SIG-M5 treated with dmso at 0.1 percent for 504 hours (cell line): Measurements from ENCODE around the gene TEDC1.

Source experiments
- DNase-seq: peaks from one replicate; lab custom pipeline; 2025; ENCODE audit not compliant: unreplicated experiment; lab: John Stamatoyannopoulos, UW

The TEDC1 gene

GRCh38 chr14:105490572-105491365 is at the start of gene TEDC1:
Gene TEDC1, plus strand, starts transcription at chr14:105491246. Its CDS starts 130 bp downstream, at chr14:105491376.
- DNase-seq, result peak; percentile 100

DNA sequence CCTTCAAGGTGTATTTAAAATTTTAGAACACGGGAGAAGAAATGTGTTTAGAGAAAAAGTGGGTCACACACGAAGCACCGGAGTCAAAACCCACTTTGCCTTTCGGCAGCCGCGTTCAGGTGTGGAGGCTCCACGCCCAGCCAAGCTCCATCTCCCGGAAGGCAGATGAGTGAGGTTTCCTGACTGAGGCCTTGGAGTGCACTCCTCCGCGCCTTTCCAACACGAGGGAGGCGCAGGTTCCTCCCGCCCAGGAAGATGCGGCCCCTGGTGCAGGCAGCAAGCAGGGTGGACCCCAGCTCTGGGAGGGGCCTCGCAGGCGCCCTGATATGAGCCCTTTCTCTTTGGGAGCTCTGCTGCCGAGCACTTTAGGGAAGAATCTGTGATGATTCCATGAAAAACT is 48.9 kb upstream of the TEDC1 start:
- no peak for DNase-seq

GRCh38 chr14:105442834-105443233 is 48.2 kb upstream of the TEDC1 start:
- no peak for DNase-seq

DNA sequence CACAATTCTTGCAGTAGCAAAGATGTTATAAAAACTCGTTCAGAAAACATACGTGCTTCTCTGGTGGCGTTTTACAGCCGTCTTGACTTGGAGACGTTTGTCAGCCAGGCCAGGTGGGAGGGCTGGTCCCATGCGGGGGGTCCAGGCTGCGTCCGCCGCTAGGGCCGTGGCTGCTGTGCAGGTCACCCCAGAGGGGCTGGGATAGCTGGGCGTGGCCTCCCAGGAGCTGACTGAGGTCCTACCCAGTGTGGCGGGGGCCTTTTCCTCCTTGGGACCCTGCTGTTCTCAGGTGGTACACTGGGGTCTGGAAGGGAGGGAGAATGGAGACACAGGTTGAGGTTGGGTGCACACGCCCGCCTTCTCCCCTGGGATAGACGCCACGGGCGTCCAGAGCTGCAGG is 46.2 kb upstream of the TEDC1 start:
- no peak for DNase-seq

DNA sequence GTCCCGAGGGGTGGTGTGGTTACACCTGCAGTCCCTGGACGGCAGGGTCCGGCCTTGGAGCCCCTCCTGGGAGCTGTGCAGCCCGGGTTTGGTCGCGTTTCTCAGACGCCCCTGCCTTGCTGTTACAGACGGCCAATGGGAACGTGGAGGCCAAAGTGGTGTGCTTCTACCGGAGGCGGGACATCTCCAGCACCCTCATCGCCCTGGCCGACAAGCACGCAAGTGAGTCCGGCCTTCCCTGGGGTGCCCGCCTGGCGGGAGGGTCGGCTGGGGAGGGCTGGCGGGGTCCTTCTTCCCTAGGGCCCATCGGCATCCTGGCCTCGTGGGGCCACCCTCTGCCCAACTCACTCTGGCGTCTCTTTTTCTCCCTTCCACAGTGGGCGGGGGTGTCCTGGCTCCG is 45.8 kb upstream of the TEDC1 start:
- DNase-seq, result no peak

- no peak for DNase-seq
These were observed 44.9 kb upstream of the TEDC1 start for GRCh38 chr14:105445901-105446845.

GRCh38 chr14:105446971-105447370 is 44.1 kb upstream of the TEDC1 start:
- DNase-seq, result no peak

- no peak for DNase-seq
These were observed 43.1 kb upstream of the TEDC1 start for GRCh38 chr14:105447651-105448640.

GRCh38 chr14:105448706-105449111 is 42.3 kb upstream of the TEDC1 start:
- DNase-seq, result peak; percentile 5

DNA sequence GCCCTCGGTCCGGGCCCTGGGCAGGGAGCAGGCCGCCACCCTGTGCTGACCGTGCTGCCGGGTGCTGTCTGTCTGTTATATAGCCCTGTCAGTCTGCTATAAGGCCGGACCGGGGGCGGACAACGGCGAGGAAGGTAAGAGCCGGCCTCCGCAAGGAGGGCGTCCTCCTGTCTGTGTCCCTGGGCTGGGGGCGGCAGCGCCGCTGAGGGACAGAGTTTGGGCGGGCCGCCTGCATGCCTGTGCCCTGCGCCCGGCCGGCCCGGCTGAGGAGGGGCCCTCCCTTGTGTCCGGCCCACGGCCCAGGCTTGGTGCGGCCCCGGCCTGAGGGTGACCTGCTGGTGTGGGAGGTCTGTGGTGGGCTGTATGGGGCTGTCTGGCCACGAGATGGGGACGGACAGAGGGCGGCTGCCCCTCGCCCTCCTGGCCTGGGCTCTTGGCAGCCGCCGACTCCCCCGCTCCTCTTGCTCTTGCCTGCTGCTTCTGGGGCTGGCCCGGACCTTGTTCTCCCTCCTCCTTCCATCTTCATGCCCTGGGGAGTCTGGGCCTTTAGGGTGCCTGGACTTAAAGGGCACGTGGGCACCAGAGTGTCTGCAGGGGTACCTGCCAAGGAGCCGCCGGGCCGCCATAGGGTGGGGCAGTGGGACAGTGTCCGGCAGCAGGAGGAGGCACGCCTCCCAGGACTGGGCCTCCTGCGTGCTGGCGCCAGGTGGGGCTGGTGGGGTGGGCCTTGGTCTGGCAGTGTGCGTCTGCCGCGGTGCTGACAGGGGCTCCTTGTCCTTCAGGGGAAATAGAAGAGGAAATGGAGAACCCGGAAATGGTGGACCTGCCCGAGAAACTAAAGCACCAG is 41.5 kb upstream of the TEDC1 start:
- DNase-seq, result no peak

- no peak for DNase-seq
These were observed 40.9 kb upstream of the TEDC1 start for GRCh38 chr14:105450123-105450505.

- DNase-seq, result no peak
These were observed 40.0 kb upstream of the TEDC1 start for GRCh38 chr14:105450864-105451720.

- DNase-seq, result no peak
These were observed 38.1 kb upstream of the TEDC1 start for GRCh38 chr14:105452963-105453362.

- no peak for DNase-seq
These were observed 37.2 kb upstream of the TEDC1 start for GRCh38 chr14:105453847-105454246.

DNA sequence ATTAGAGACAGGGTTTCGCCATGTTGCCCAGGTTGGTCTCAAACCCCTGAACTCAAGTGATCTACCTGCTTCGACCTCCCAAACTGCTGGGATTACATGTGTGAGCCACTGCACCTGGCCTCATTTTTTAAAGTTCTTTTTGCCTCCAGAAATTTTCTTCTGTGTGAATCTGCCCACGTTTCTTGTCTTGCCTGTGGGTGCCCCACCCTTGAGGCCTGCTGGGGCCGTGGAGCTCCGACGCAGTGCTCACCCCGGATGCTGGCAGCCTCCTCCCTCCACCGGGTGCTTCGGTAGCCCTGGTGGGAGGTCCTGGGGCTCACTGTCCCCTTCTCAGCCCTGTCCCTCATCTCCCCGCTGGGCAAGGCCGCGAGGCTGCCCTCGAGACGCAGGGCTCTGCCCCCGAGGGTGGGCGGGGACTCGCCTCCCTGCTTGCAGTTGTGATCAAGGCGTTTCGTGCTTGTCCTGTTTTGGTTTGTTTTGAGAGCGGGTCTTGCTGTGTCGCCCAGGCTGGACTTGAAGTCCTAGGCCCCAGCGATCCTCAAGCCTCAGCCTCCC is 35.9 kb upstream of the TEDC1 start:
- no peak for DNase-seq

GRCh38 chr14:105455766-105456660 is 35.0 kb upstream of the TEDC1 start:
- no peak for DNase-seq

DNA sequence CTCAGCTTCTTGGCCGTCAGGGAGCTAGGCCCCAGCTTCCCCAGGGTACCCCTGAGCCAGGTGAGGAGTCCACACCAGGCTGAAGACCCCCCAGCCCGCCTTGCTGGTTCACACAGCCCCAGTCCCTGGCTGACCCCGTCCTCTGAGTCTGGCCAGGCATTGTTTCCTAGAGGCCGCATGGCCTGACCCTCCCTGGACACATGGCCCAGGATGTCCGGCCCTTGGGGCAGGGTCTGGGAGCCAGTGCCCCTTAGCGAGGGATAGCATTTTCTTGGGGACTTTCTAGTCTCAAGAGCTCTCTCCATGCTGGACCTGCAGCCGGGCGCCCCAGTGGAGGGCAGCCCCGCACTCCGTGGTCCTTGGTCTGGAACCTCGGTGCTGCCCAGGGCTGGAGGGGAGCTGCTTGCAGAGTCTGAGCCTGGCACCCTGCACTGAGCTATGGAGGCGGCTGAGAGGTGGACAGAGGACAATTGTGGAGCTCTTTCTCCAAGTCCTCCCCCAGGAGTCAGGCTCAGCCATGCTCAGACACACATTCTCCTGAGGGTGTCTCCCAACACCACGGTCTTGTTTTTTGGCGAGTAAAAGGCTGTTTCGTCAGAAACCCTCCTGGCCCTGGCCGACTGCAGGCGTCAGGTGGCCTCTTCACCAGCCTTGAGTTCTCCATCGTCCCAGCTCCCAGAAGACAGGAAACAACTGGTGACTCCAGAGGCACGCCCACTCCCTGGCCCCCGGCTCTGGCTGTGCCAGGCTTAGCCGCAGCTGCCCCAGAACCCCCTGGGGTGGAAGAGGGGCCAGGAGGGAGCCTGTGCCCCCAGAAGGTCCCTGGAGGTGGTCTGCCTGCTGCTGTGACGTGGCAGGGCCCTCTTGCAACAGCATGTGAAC is 34.1 kb upstream of the TEDC1 start:
- no peak for DNase-seq
